Measurements from ENCODE around the gene HOXA10. TPM values are rescaled to one million over a fixed set of nuclear protein-coding genes. Genes with fewer than 3 reads are reported as not detected.

HOXA10 gene
- total RNA-seq (9.9 and 15.1 TPM in 2 replicates), polyA plus RNA-seq (7.7 and 8.1 TPM in 2 replicates)

GRCh38 chr7:27173956-27174873 is at the start of gene HOXA10:
Gene HOXA10, minus strand, starts transcription at chr7:27174320. Its CDS starts 14 bp downstream, at chr7:27174306.
- peak within 1 kb of the TSS; percentile 61 for H3K4me3 ChIP-seq
- peak within 1 kb of the TSS; percentile 45 for H2AFZ ChIP-seq
- peaks cover 99% of the 10 kb centered on the region for H3K79me2 ChIP-seq
- peaks cover 99% of the 10 kb centered on the region for H3K27me3 ChIP-seq
- no peaks in the 10 kb centered on the region for H3K9me2 ChIP-seq (replicated peaks; ENCODE audit: insufficient read depth)
- peaks cover 16% of the 10 kb centered on the region for H4K20me1 ChIP-seq (ENCODE audit: insufficient read depth, poor library complexity, severe bottlenecking)
- 10% methylated on average over 58 of the region's 82 CpGs for WGBS (ENCODE audit: low lambda C conversion rate, missing lambda C conversion rate)
- H3K9me3 ChIP-seq (ENCODE audit: low read depth), result no peaks in the 10 kb centered on the region
- H3K4me1 ChIP-seq (ENCODE audit: insufficient read depth), result peaks cover 9% of the 10 kb centered on the region
- no peak for TF ChIP-seq EZH2 (IDR thresholded peaks at IDR 0.05; ENCODE audit: borderline replicate concordance)
- no peak for TF ChIP-seq CTCF (IDR thresholded peaks at IDR 0.05; ENCODE audit: poor library complexity)
- TF ChIP-seq EZH2phosphoT487 (IDR thresholded peaks at IDR 0.05; ENCODE audit: low read depth, severe bottlenecking, unreplicated experiment), result no peak
- no peaks in the 10 kb centered on the region for H3K36me3 ChIP-seq (replicated peaks; ENCODE audit: insufficient read depth, low read depth)
- no peak for DNase-seq (ENCODE audit: low spot score)
- H3K4me2 ChIP-seq, result peak within 1 kb of the TSS; percentile 96
- H3K27ac ChIP-seq, result peak within 1 kb of the TSS; percentile 96

GRCh38 chr7:27221201-27221797 is 47.2 kb upstream of the HOXA10 start:
- TF ChIP-seq EZH2phosphoT487 (IDR thresholded peaks at IDR 0.05; ENCODE audit: low read depth, severe bottlenecking, unreplicated experiment) (no peak), EZH2 (IDR thresholded peaks at IDR 0.05; ENCODE audit: borderline replicate concordance) (no peak), CTCF (IDR thresholded peaks at IDR 0.05; ENCODE audit: poor library complexity) (no peak)
- H4K20me1 ChIP-seq (ENCODE audit: insufficient read depth, poor library complexity, severe bottlenecking), result no peaks in the 10 kb centered on the region
- no peaks in the 10 kb centered on the region for H3K9me2 ChIP-seq (replicated peaks; ENCODE audit: insufficient read depth)
- no peaks in the 10 kb centered on the region for H3K79me2 ChIP-seq
- no peak for DNase-seq (ENCODE audit: low spot score)
- no peaks in the 10 kb centered on the region for H3K36me3 ChIP-seq (replicated peaks; ENCODE audit: insufficient read depth, low read depth)
- H3K9me3 ChIP-seq (ENCODE audit: low read depth), result no peaks in the 10 kb centered on the region
- peaks cover 13% of the 10 kb centered on the region for H3K4me1 ChIP-seq (ENCODE audit: insufficient read depth)
- peaks cover 91% of the 10 kb centered on the region for H3K27me3 ChIP-seq
- 88% methylated on average over 3 of the region's 3 CpGs for WGBS (ENCODE audit: low lambda C conversion rate, missing lambda C conversion rate)
- no peak overlapping the region for H3K27ac ChIP-seq
- H2AFZ ChIP-seq, result no peak overlapping the region
- no peak overlapping the region for H3K4me2 ChIP-seq
- no peak overlapping the region for H3K4me3 ChIP-seq

- Histone ChIP-seq H3K4me2 (no peak overlapping the region), H3K27me3 (peaks cover 91% of the 10 kb centered on the region)
Measured at GRCh38 chr7:27220440-27220955, 46.4 kb upstream of the HOXA10 start.

More at GRCh38 chr7:27220440-27220955, 46.4 kb upstream of the HOXA10 start:
- H3K9me2 ChIP-seq (replicated peaks; ENCODE audit: insufficient read depth), result no peaks in the 10 kb centered on the region
- peaks cover 14% of the 10 kb centered on the region for H3K4me1 ChIP-seq (ENCODE audit: insufficient read depth)
- H3K79me2 ChIP-seq, result no peaks in the 10 kb centered on the region
- WGBS (ENCODE audit: low lambda C conversion rate, missing lambda C conversion rate), result 62% methylated on average over 39 of the region's 45 CpGs
- no peak for TF ChIP-seq EZH2phosphoT487 (IDR thresholded peaks at IDR 0.05; ENCODE audit: low read depth, severe bottlenecking, unreplicated experiment)
- TF ChIP-seq EZH2 (IDR thresholded peaks at IDR 0.05; ENCODE audit: borderline replicate concordance), result peak; percentile 25
- H3K27ac ChIP-seq, result no peak overlapping the region
- no peak overlapping the region for H2AFZ ChIP-seq
- no peak for DNase-seq (ENCODE audit: low spot score)
- no peak overlapping the region for H3K4me3 ChIP-seq
- H3K9me3 ChIP-seq (ENCODE audit: low read depth), result no peaks in the 10 kb centered on the region
- no peaks in the 10 kb centered on the region for H3K36me3 ChIP-seq (replicated peaks; ENCODE audit: insufficient read depth, low read depth)
- H4K20me1 ChIP-seq (ENCODE audit: insufficient read depth, poor library complexity, severe bottlenecking), result no peaks in the 10 kb centered on the region
